Astrocyte (in vitro differentiated cells and primary cell): ENCODE data around the gene DYNLT5. TPM values are rescaled to one million over a fixed set of nuclear protein-coding genes. Genes with fewer than 3 reads are reported as not detected.

Source experiments
- DNase-seq: peaks from one replicate; pipeline ENCODE4 v3.0.0-alpha.2; 2010; ENCODE audit warnings: low read depth
- FAIRE-seq: peaks from 2 replicates; lab custom pipeline; 2011; peaks lifted over from hg19 to GRCh38; lab: Jason Lieb, UNC
- H2AFZ ChIP-seq: 2 replicates; pipeline ENCODE4 v1.6.0; 2012; ENCODE audit warnings: low read depth, low read length, inconsistent platforms
- H3K27ac ChIP-seq: 2 replicates; pipeline ENCODE4 v1.5.1; 2011; ENCODE audit warnings: low read depth, low read length, inconsistent platforms
- H3K27me3 ChIP-seq: 2 replicates; pipeline ENCODE4 v1.6.0; 2011; ENCODE audit warnings: low read length, inconsistent platforms; ENCODE audit not compliant: insufficient read depth
- H3K36me3 ChIP-seq: 2 replicates; pipeline ENCODE4 v1.5.1; 2011; ENCODE audit warnings: low read length, inconsistent platforms; ENCODE audit not compliant: insufficient read depth
- H3K4me1 ChIP-seq: 2 replicates; pipeline ENCODE4 v1.5.1; 2011; ENCODE audit warnings: low read length, inconsistent platforms; ENCODE audit not compliant: insufficient read depth
- H3K4me2 ChIP-seq: 2 replicates; pipeline ENCODE4 v1.6.0; 2012; ENCODE audit warnings: low read length, inconsistent platforms
- H3K4me3 ChIP-seq: 2 replicates; pipeline ENCODE4 v1.5.1; 2011; ENCODE audit warnings: low read depth, mild to moderate bottlenecking, low read length, inconsistent platforms; ENCODE audit not compliant: insufficient read depth
- H3K79me2 ChIP-seq: 2 replicates; pipeline ENCODE4 v1.6.0; 2012; ENCODE audit warnings: mild to moderate bottlenecking, low read length, inconsistent platforms; ENCODE audit not compliant: insufficient read depth
- H3K9ac ChIP-seq: 2 replicates; pipeline ENCODE4 v1.6.0; 2012; ENCODE audit warnings: mild to moderate bottlenecking, low read length, inconsistent platforms
- H3K9me3 ChIP-seq: 2 replicates; pipeline ENCODE4 v1.5.1; 2012; ENCODE audit warnings: low read depth, mild to moderate bottlenecking, low read length, inconsistent platforms; ENCODE audit not compliant: insufficient read depth
- H4K20me1 ChIP-seq: 2 replicates; pipeline ENCODE4 v1.6.0; 2012; ENCODE audit warnings: low read length, inconsistent platforms; ENCODE audit not compliant: insufficient read depth
- H3K27ac Mint-ChIP-seq: one replicate; pipeline ENCODE4 v1.8.0; 2021; ENCODE audit warnings: mild to moderate bottlenecking, mixed read lengths; ENCODE audit not compliant: unreplicated experiment
- H3K27me3 Mint-ChIP-seq: one replicate; pipeline ENCODE4 v1.8.0; 2021; ENCODE audit warnings: low read depth, mixed read lengths; ENCODE audit not compliant: unreplicated experiment
- H3K36me3 Mint-ChIP-seq: one replicate; pipeline ENCODE4 v1.8.0; 2021; ENCODE audit warnings: low read depth, mixed read lengths; ENCODE audit not compliant: unreplicated experiment
- H3K4me1 Mint-ChIP-seq: one replicate; pipeline ENCODE4 v1.8.0; 2021; ENCODE audit warnings: low read depth, mixed read lengths; ENCODE audit not compliant: unreplicated experiment
- H3K4me3 Mint-ChIP-seq: one replicate; pipeline ENCODE4 v1.8.0; 2021; ENCODE audit warnings: mild to moderate bottlenecking, moderate library complexity, mixed read lengths; ENCODE audit not compliant: unreplicated experiment
- H3K9me3 Mint-ChIP-seq: one replicate; pipeline ENCODE4 v1.8.0; 2021; ENCODE audit warnings: mild to moderate bottlenecking, mixed read lengths; ENCODE audit not compliant: unreplicated experiment
- CTCF ChIP-seq: IDR thresholded peaks from 2 replicates; pipeline ENCODE4 v1.5.1; 2011; ENCODE audit warnings: low read depth, mild to moderate bottlenecking, inconsistent platforms, low read length, moderate library complexity; ENCODE audit not compliant: insufficient read depth
- EZH2 ChIP-seq: IDR thresholded peaks from 2 replicates; pipeline ENCODE4 v1.6.1; 2012; ENCODE audit warnings: mild to moderate bottlenecking, low read length, inconsistent platforms; ENCODE audit not compliant: insufficient read depth
- total RNA-seq: library from RNA; stranded (reverse); gene quantifications from 2 replicates; pipeline ENCODE4 v1.2.1, GENCODE V29; 2021

DYNLT5 gene
- total RNA-seq, 1 donor from 2014 or later, result 0.20 TPM

GRCh38 chr1:66758241-66758755 lies 6.0 kb downstream of the DYNLT5 start:
- Histone ChIP-seq H3K4me2 (no peak overlapping the region), H3K4me3 (no peak overlapping the region), H2AFZ (no peak overlapping the region), H3K79me2 (no peaks in the 10 kb centered on the region), H3K27ac (no peak overlapping the region), H3K9me3 (peaks cover 3% of the 10 kb centered on the region), H4K20me1 (no peaks in the 10 kb centered on the region), H3K36me3 (no peaks in the 10 kb centered on the region), H3K27me3 (no peaks in the 10 kb centered on the region), H3K4me1 (no peaks in the 10 kb centered on the region), H3K9ac (no peak overlapping the region)
- no peak for TF ChIP-seq CTCF
- FAIRE-seq, result no peak
- Mint-ChIP-seq H3K27me3 (peaks cover 2% of the 10 kb centered on the region), H3K36me3 (no peaks in the 10 kb centered on the region), H3K27ac (no peak overlapping the region), H3K4me3 (no peak overlapping the region), H3K9me3 (peaks cover 4% of the 10 kb centered on the region), H3K4me1 (peaks cover 5% of the 10 kb centered on the region)
- DNase-seq, result no peak

- no peak overlapping the region for H3K9ac ChIP-seq
- FAIRE-seq, result no peak
Measured at GRCh38 chr1:66760506-66760905, 8.2 kb downstream of the DYNLT5 start.

More at GRCh38 chr1:66760506-66760905, 8.2 kb downstream of the DYNLT5 start:
- no peak for DNase-seq
- Histone ChIP-seq H3K36me3 (no peaks in the 10 kb centered on the region), H3K4me2 (no peak overlapping the region), H3K27me3 (no peaks in the 10 kb centered on the region), H3K9me3 (peaks cover 3% of the 10 kb centered on the region), H4K20me1 (no peaks in the 10 kb centered on the region), H3K4me3 (no peak overlapping the region), H3K27ac (no peak overlapping the region), H2AFZ (no peak overlapping the region), H3K4me1 (no peaks in the 10 kb centered on the region), H3K79me2 (no peaks in the 10 kb centered on the region)
- no peaks in the 10 kb centered on the region for H3K36me3 Mint-ChIP-seq
- H3K27ac Mint-ChIP-seq, result no peak overlapping the region
- peaks cover 5% of the 10 kb centered on the region for H3K4me1 Mint-ChIP-seq
- no peak overlapping the region for H3K4me3 Mint-ChIP-seq
- peaks cover 4% of the 10 kb centered on the region for H3K9me3 Mint-ChIP-seq
- TF ChIP-seq EZH2, result no peak
- TF ChIP-seq CTCF, result no peak
- H3K27me3 Mint-ChIP-seq, result no peaks in the 10 kb centered on the region
